ENCODE data around the gene ULBP3.

- TF ChIP-seq TEAD4 (IDR thresholded peaks at IDR 0.05) (no peak), YY1 (IDR thresholded peaks at IDR 0.05; ENCODE audit: low read depth) (no peak), REST (IDR thresholded peaks at IDR 0.05; ENCODE audit: low read depth) (no peak), EGR1 (IDR thresholded peaks at IDR 0.05) (no peak), TAF1 (IDR thresholded peaks at IDR 0.05; ENCODE audit: low read depth) (no peak), TCF12 (IDR thresholded peaks at IDR 0.05; ENCODE audit: low read depth) (no peak), FOXM1 (IDR thresholded peaks at IDR 0.05; ENCODE audit: borderline replicate concordance, low read depth) (no peak), EP300 (IDR thresholded peaks at IDR 0.05; ENCODE audit: borderline replicate concordance) (no peak), MAX (IDR thresholded peaks at IDR 0.05) (no peak), CEBPB (IDR thresholded peaks at IDR 0.05) (no peak), CREB1 (IDR thresholded peaks at IDR 0.05; ENCODE audit: low read depth) (no peak), USF1 (IDR thresholded peaks at IDR 0.05) (no peak), RAD21 (IDR thresholded peaks at IDR 0.05; ENCODE audit: low read depth) (no peak)
Observed at GRCh38 chr6:150068151-150068550, 770 bp downstream of the ULBP3 start.

Data from Ishikawa (cell line).